DND-41 (cell line): ENCODE measurements around the gene MFNG.

Experiments used
- EZH2 ChIP-seq: IDR thresholded peaks from 3 replicates; pipeline ENCODE4 v1.6.1; 2012; ENCODE audit warnings: borderline replicate concordance, low read depth, mild to moderate bottlenecking, moderate library complexity, low read length, inconsistent platforms; ENCODE audit not compliant: severe bottlenecking
- TF ChIP-seq, protein P1 (sequence below): IDR thresholded peaks from 2 replicates; pipeline ENCODE4 v1.5.1; 2012; ENCODE audit warnings: borderline replicate concordance, low read length, moderate library complexity, mild to moderate bottlenecking; ENCODE audit not compliant: poor library complexity, severe bottlenecking; ENCODE audit errors: extremely low read depth

GRCh38 chr22:37445501-37445900, 40.7 kb downstream of the MFNG start:
- TF ChIP-seq, protein P1, sequence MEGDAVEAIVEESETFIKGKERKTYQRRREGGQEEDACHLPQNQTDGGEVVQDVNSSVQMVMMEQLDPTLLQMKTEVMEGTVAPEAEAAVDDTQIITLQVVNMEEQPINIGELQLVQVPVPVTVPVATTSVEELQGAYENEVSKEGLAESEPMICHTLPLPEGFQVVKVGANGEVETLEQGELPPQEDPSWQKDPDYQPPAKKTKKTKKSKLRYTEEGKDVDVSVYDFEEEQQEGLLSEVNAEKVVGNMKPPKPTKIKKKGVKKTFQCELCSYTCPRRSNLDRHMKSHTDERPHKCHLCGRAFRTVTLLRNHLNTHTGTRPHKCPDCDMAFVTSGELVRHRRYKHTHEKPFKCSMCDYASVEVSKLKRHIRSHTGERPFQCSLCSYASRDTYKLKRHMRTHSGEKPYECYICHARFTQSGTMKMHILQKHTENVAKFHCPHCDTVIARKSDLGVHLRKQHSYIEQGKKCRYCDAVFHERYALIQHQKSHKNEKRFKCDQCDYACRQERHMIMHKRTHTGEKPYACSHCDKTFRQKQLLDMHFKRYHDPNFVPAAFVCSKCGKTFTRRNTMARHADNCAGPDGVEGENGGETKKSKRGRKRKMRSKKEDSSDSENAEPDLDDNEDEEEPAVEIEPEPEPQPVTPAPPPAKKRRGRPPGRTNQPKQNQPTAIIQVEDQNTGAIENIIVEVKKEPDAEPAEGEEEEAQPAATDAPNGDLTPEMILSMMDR: no peak
- no peak for TF ChIP-seq EZH2
